H1 (cell line): ENCODE measurements around the gene PARD6A. TPM values are rescaled to one million over a fixed set of nuclear protein-coding genes. Genes with fewer than 3 reads are reported as not detected.

ENCODE experiments used
- CTCF ChIA-PET: fragments of 300-600 bp; sonication (Branson Sonifier 250); formaldehyde crosslinking; loops from one replicate; lab custom pipeline; 2021; ENCODE audit not compliant: partially characterized antibody; lab: Charles Lee
- POLR2A ChIA-PET: fragments of 300-600 bp; sonication (Branson Sonifier 250); formaldehyde crosslinking; loops from one replicate; lab custom pipeline; 2021; ENCODE audit warnings: inconsistent platforms; ENCODE audit not compliant: partially characterized antibody; lab: Charles Lee
- DNase-seq, 2 experiments: peaks; one replicate each; pipeline versions ENCODE4 v3.0.0 to v3.0.0-alpha.2; 2010 to 2022; ENCODE audit warnings: low spot score in 2 of 2, low read depth in 1 of 2, mixed read lengths in 1 of 2
- FAIRE-seq: peaks from 2 replicates; lab custom pipeline; 2011; peaks lifted over from hg19 to GRCh38; lab: Jason Lieb, UNC
- H2AFZ ChIP-seq: 2 replicates; pipeline ENCODE4 v1.8.1; 2012; ENCODE audit warnings: low read length, inconsistent platforms
- H2AK5ac ChIP-seq: 2 replicates; pipeline ENCODE4 v1.6.1; 2013; ENCODE audit warnings: low read depth, low read length
- H2BK120ac ChIP-seq: replicated peaks from 2 replicates; pipeline ENCODE3; 2013; ENCODE audit warnings: low read depth, low read length, inconsistent platforms
- H2BK12ac ChIP-seq: 2 replicates; pipeline ENCODE4 v1.6.1; 2013; ENCODE audit warnings: low read depth, low read length
- H2BK15ac ChIP-seq: 2 replicates; pipeline ENCODE4 v1.6.1; 2013; ENCODE audit warnings: low read length
- H2BK20ac ChIP-seq: 2 replicates; pipeline ENCODE4 v1.6.1; 2013; ENCODE audit warnings: low read length
- H2BK5ac ChIP-seq: 2 replicates; pipeline ENCODE4 v1.6.1; 2013; ENCODE audit warnings: low read depth, low read length
- H3K14ac ChIP-seq: 2 replicates; pipeline ENCODE4 v1.6.1; 2013; ENCODE audit warnings: inconsistent platforms; ENCODE audit not compliant: insufficient read length
- H3K18ac ChIP-seq: 2 replicates; pipeline ENCODE4 v1.6.1; 2013; ENCODE audit warnings: low read length; ENCODE audit errors: extremely low read depth
- H3K23ac ChIP-seq: 2 replicates; pipeline ENCODE4 v1.6.1; 2013; ENCODE audit warnings: inconsistent platforms; ENCODE audit not compliant: insufficient read length
- H3K23me2 ChIP-seq: 2 replicates; pipeline ENCODE4 v1.6.1; 2013; ENCODE audit warnings: low read depth, low read length
- H3K27ac ChIP-seq: 2 replicates; pipeline ENCODE4 v1.6.1; 2011; ENCODE audit warnings: low read depth, low read length, inconsistent platforms
- H3K27me3 ChIP-seq, 4 experiments: replicated peaks in 1 of 4; 1 replicate in 1 of 4; 2 replicates in 3 of 4; pipeline versions ENCODE4 v1.6.1 to v1.8.1; 2011 to 2013; ENCODE audit warnings: low read length in 3 of 4, mild to moderate bottlenecking in 3 of 4, inconsistent platforms in 2 of 4, mixed read lengths in 2 of 4, moderate library complexity in 1 of 4; ENCODE audit not compliant: control insufficient read depth in 3 of 4, insufficient read depth in 3 of 4; ENCODE audit errors: extremely low read depth in 1 of 4
- H3K36me3 ChIP-seq, 4 experiments: 2 replicates each; pipeline versions ENCODE4 v1.6.1 to v1.8.1; 2011 to 2013; ENCODE audit warnings: mild to moderate bottlenecking in 4 of 4, low read length in 3 of 4, moderate library complexity in 2 of 4, control low read depth in 1 of 4, inconsistent platforms in 1 of 4; ENCODE audit not compliant: insufficient read depth in 4 of 4, control insufficient read depth in 2 of 4
- H3K4ac ChIP-seq: replicated peaks from 2 replicates; pipeline ENCODE3; 2013; ENCODE audit warnings: low read length, low read depth, mixed read lengths, inconsistent platforms; ENCODE audit not compliant: insufficient read length
- H3K4me1 ChIP-seq, 4 experiments: replicated peaks in 1 of 4; 1 replicate in 1 of 4; 2 replicates in 3 of 4; pipeline versions ENCODE4 v1.6.1 to v1.8.1; 2011 to 2013; ENCODE audit warnings: low read length in 3 of 4, inconsistent platforms in 2 of 4, mixed read lengths in 1 of 4; ENCODE audit not compliant: insufficient read depth in 4 of 4, control insufficient read depth in 3 of 4
- H3K4me2 ChIP-seq, 2 experiments: 2 replicates each; pipeline versions ENCODE4 v1.6.1 to v1.8.1; 2011 to 2013; ENCODE audit warnings: low read depth in 2 of 2, low read length in 2 of 2, control low read depth in 1 of 2, inconsistent platforms in 1 of 2, mild to moderate bottlenecking in 1 of 2; ENCODE audit not compliant: insufficient read depth in 1 of 2
- H3K4me3 ChIP-seq, 4 experiments: fragments of 200-600, 300-600 bp in 1 of 4; sonication (generic), shearing (Covaris generic), sonication (Bioruptor Twin) in 1 of 4; 2 replicates each; pipeline versions ENCODE4 v1.5.1 to v1.8.1; 2011 to 2016; ENCODE audit warnings: low read length in 4 of 4, low read depth in 3 of 4, control low read depth in 2 of 4, inconsistent platforms in 2 of 4, mild to moderate bottlenecking in 2 of 4, mixed read lengths in 1 of 4, moderate library complexity in 1 of 4; ENCODE audit not compliant: insufficient read depth in 2 of 4; ENCODE audit errors: extremely low read depth in 1 of 4
- H3K56ac ChIP-seq: replicated peaks from 2 replicates; pipeline ENCODE3; 2013; ENCODE audit warnings: low read depth, mild to moderate bottlenecking, mixed read lengths, low read length, inconsistent platforms; ENCODE audit not compliant: insufficient read length
- H3K79me1 ChIP-seq: 2 replicates; pipeline ENCODE4 v1.6.1; 2013; ENCODE audit warnings: low read depth, low read length, control low read depth
- H3K79me2 ChIP-seq, 2 experiments: 2 replicates each; pipeline versions ENCODE4 v1.6.1 to v1.8.1; 2012 to 2013; ENCODE audit warnings: low read length in 2 of 2, mild to moderate bottlenecking in 2 of 2, inconsistent platforms in 1 of 2; ENCODE audit not compliant: insufficient read depth in 2 of 2, control insufficient read depth in 1 of 2
- H3K9ac ChIP-seq, 4 experiments: replicated peaks in 1 of 4; 1 replicate in 1 of 4; 2 replicates in 3 of 4; pipeline versions ENCODE4 v1.6.1 to v1.8.1; 2011 to 2013; ENCODE audit warnings: low read depth in 3 of 4, low read length in 3 of 4, control low read depth in 2 of 4, mild to moderate bottlenecking in 2 of 4, moderate library complexity in 2 of 4, inconsistent platforms in 1 of 4; ENCODE audit errors: extremely low read depth in 1 of 4
- H3K9me3 ChIP-seq, 2 experiments: 2 replicates each; pipeline versions ENCODE4 v1.6.1 to v1.8.1; 2012 to 2013; ENCODE audit warnings: mild to moderate bottlenecking in 2 of 2, moderate library complexity in 2 of 2, control low read depth in 1 of 2, inconsistent platforms in 1 of 2, low read depth in 1 of 2, low read length in 1 of 2, mixed read lengths in 1 of 2; ENCODE audit not compliant: insufficient read depth in 2 of 2
- H4K20me1 ChIP-seq, 2 experiments: replicated peaks in 1 of 2; 2 replicates each; pipeline versions ENCODE3 to v1.8.1; 2011 to 2013; ENCODE audit warnings: inconsistent platforms in 2 of 2, low read length in 2 of 2, mild to moderate bottlenecking in 1 of 2; ENCODE audit not compliant: insufficient read depth in 2 of 2, control insufficient read depth in 1 of 2
- H4K5ac ChIP-seq: 2 replicates; pipeline ENCODE4 v1.6.1; 2013; ENCODE audit warnings: low read length, low read depth, mixed read lengths, inconsistent platforms; ENCODE audit not compliant: insufficient read length
- H4K8ac ChIP-seq: 2 replicates; pipeline ENCODE4 v1.8.0; 2013; ENCODE audit warnings: mild to moderate bottlenecking, moderate library complexity, low read length, inconsistent platforms; ENCODE audit not compliant: insufficient read depth; ENCODE audit errors: extremely low read depth
- H4K91ac ChIP-seq: replicated peaks from 2 replicates; pipeline ENCODE3; 2013; ENCODE audit warnings: low read length, mixed read lengths, inconsistent platforms; ENCODE audit not compliant: insufficient read length
- BRCA1 ChIP-seq: IDR thresholded peaks from 2 replicates; pipeline ENCODE4 v1.6.1; 2012; ENCODE audit warnings: low read depth, low read length, improper control_type of control experiment
- CBX8 ChIP-seq: fragments of 300-800, 300-1000 bp; sonication (generic); IDR thresholded peaks from 2 replicates; pipeline ENCODE4 v1.7.1; 2016; ENCODE audit warnings: low read depth, low read length, borderline replicate concordance
- CEBPB ChIP-seq: IDR thresholded peaks from 2 replicates; pipeline ENCODE4 v1.6.1; 2012; ENCODE audit warnings: low read depth, low read length
- CHD2 ChIP-seq: IDR thresholded peaks from 2 replicates; pipeline ENCODE4 v1.6.1; 2012; ENCODE audit warnings: low read length, improper control_type of control experiment
- KDM5A ChIP-seq: fragments of 200-600 bp; IDR thresholded peaks from 2 replicates; pipeline ENCODE4 v1.7.1; 2012; ENCODE audit warnings: mild to moderate bottlenecking, low read length, inconsistent platforms, mixed read lengths
- MAX ChIP-seq: IDR thresholded peaks from 2 replicates; pipeline ENCODE4 v1.6.1; 2012; ENCODE audit warnings: inconsistent platforms
- POU5F1 ChIP-seq: IDR thresholded peaks from 2 replicates; pipeline ENCODE4 v1.6.1; 2011; ENCODE audit warnings: low read depth, mild to moderate bottlenecking, low read length, moderate library complexity
- TEAD4 ChIP-seq: IDR thresholded peaks from 2 replicates; pipeline ENCODE4 v1.6.1; 2012; ENCODE audit warnings: low read depth, low read length, inconsistent platforms, mixed read lengths
- WGBS, 2 experiments: shearing (Covaris generic) in 1 of 2; methylation state at CpG; one replicate each; pipeline versions ENCODE4 v1.1.6 to v1.1.7; 2013 to 2015; ENCODE audit warnings: low lambda C conversion rate in 2 of 2, mixed read lengths in 2 of 2, inconsistent platforms in 1 of 2, low coverage in 1 of 2, missing lambda C conversion rate in 1 of 2; ENCODE audit not compliant: insufficient replicate concordance in 2 of 2, insufficient coverage in 1 of 2, insufficient read length in 1 of 2; ENCODE audit errors: extremely low coverage in 1 of 2, missing lambda C conversion rate in 1 of 2; 5-methylcytosine and 5-hydroxymethylcytosine counted together
- polyA plus RNA-seq, 7 experiments: library from polyadenylated mRNA; depleted of rRNA in 3 of 7; stranded (reverse) in 5 of 7; unstranded in 2 of 7; fragments of >200 nt in 5 of 7; fragments of 200-250 nt in 2 of 7; gene quantifications; 1 replicate in 5 of 7; 2 replicates in 1 of 7; 4 replicates in 1 of 7; pipeline versions ENCODE4 v1.2.1 to v1.2.3, GENCODE V29; 2011 to 2013; ENCODE audit warnings: missing spikeins in 2 of 7, mixed read lengths in 2 of 7
- total RNA-seq: library from RNA; stranded (reverse); fragmentation: NEBNext Ultra II Directional; extraction: Animal tissue kit (Norgen Biotek cat#: 25700); gene quantifications from 2 replicates; pipeline ENCODE4 v1.2.1, GENCODE V29; 2021

The PARD6A gene
- total and polyA plus RNA-seq, 2 of the 8 experiments (the other 6 are each of a cell fraction or from before 2014, with no cell fraction given): 15.1 to 21.8 TPM

GRCh38 chr16:67703626-67704025, 42.9 kb downstream of the PARD6A start:
- WGBS, 2 experiments: 90% methylated on average over 2 of the region's 2 CpGs; no CpG with 5 or more reads in 1 of the 2 experiments
- Histone ChIP-seq H4K20me1 (peaks cover 0 to 3% of the 10 kb centered on the region in 2 experiments), H3K4me2 (no peak overlapping the region), H3K23ac (no peak overlapping the region), H2BK20ac (no peak overlapping the region), H3K9ac (no peak overlapping the region), H2BK15ac (no peak overlapping the region), H3K27ac (no peak overlapping the region), H3K9me3 (peaks cover 0 to 4% of the 10 kb centered on the region in 2 experiments; a peak in 1 of 4 replicates), H4K91ac (no peak overlapping the region), H2AFZ (no peak overlapping the region), H2BK120ac (no peak overlapping the region), H3K4ac (no peak overlapping the region), H2BK5ac (no peak overlapping the region), H2BK12ac (no peak overlapping the region), H3K79me1 (peaks cover 4% of the 10 kb centered on the region), H3K4me1 (peaks cover under 1 to 3% (median 2%) of the 10 kb centered on the region in 4 experiments; a peak in 3 of 7 replicates), H3K4me3 (no peak overlapping the region), H4K8ac (no peak overlapping the region), H3K18ac (no peak overlapping the region), H3K36me3 (no peaks in the 10 kb centered on the region), H3K23me2 (no peaks in the 10 kb centered on the region), H3K14ac (no peak overlapping the region), H2AK5ac (no peak overlapping the region), H4K5ac (no peak overlapping the region), H3K27me3 (no peaks in the 10 kb centered on the region), H3K56ac (no peak overlapping the region), H3K79me2 (peaks cover 0 to 44% of the 10 kb centered on the region in 2 experiments; a peak in 2 of 4 replicates)
- no peak for DNase-seq
- no peak for TF ChIP-seq CHD2
- no peak for TF ChIP-seq BRCA1
- TF ChIP-seq CEBPB: no peak
- TF ChIP-seq TEAD4: no peak
- TF ChIP-seq CBX8: no peak
- TF ChIP-seq KDM5A: no peak
- TF ChIP-seq MAX: no peak
- TF ChIP-seq POU5F1: no peak
- FAIRE-seq: no peak
- ChIA-PET POLR2A (no interaction called here), CTCF (no interaction called here)
